Thoracic aorta (tissue), 2 donors: ENCODE data around the gene AP5Z1. TPM values are rescaled to one million over a fixed set of nuclear protein-coding genes. Genes with fewer than 3 reads are reported as not detected.

ENCODE experiments used
- ATAC-seq: fragments of 150-250 bp; one replicate; pipeline ENCODE4 v1.8.0; 2017; ENCODE audit warnings: low read depth; ENCODE audit not compliant: insufficient number of reproducible peaks, low FRiP score
- DNase-seq: peaks from one replicate; pipeline ENCODE4 v3.0.0-alpha.2; 2020; ENCODE audit warnings: low spot score
- H3K27ac ChIP-seq, 2 donors: fragments of 200-600 bp; sonication (generic); 1 replicate in 1 of 2; 2 replicates in 1 of 2; pipeline ENCODE4 v1.5.1; 2016; ENCODE audit warnings: mild to moderate bottlenecking in 2 of 2, moderate library complexity in 2 of 2
- H3K27me3 ChIP-seq: fragments of 200-600 bp; sonication (generic); replicated peaks from 2 replicates; pipeline ENCODE4 v1.6.0; 2016; ENCODE audit warnings: mild to moderate bottlenecking; ENCODE audit not compliant: insufficient read depth
- H3K36me3 ChIP-seq: fragments of 200-600 bp; sonication (generic); one replicate; pipeline ENCODE4 v1.5.1; 2016
- H3K4me1 ChIP-seq, 2 donors: fragments of 200-600 bp; sonication (generic); 1 replicate in 1 of 2; 2 replicates in 1 of 2; pipeline versions ENCODE4 v1.5.1 to v1.6.0; 2016; ENCODE audit warnings: low read depth in 2 of 2, mild to moderate bottlenecking in 1 of 2; ENCODE audit not compliant: control insufficient read depth in 1 of 2
- H3K4me3 ChIP-seq: fragments of 200-600 bp; sonication (generic); 2 replicates; pipeline ENCODE4 v1.5.1; 2016; ENCODE audit warnings: mild to moderate bottlenecking
- H3K9me3 ChIP-seq: fragments of 200-600 bp; sonication (generic); 2 replicates; pipeline ENCODE4 v1.5.1; 2016
- total RNA-seq, 2 donors: library from RNA; depleted of rRNA; stranded (reverse); fragments of >200 nt; gene quantifications; one replicate each; pipeline versions ENCODE4 v1.1.0 to v1.2.3, GENCODE V29; 2016
- TF ChIP-seq, protein P1 (sequence below): fragments of 200-600 bp; sonication (generic); IDR thresholded peaks from one replicate; pipeline ENCODE4 v1.5.1; 2019; ENCODE audit warnings: antibody characterized with exemption

AP5Z1 gene
- total RNA-seq, 2 donors from 2014 or later: 40.3 to 42.0 TPM

DNA sequence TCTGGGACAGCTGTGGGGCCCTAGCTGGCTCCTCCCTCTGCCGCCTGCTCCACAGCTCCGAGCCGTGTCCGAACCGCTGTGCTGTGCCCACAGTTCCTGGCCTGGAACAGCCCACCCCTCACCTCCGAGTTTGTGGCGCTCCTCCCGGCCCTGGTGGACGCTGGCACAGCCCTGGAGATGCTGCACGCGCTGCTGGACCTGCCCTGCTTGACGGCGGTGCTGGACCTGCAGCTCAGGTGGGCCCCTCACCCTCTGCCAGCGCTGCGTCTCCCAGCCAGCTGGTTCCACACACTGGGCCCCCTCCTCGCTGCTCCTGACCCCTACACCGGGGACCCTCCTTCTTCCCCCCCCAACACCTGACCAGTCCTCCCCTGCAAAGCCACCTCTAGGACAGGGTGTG, 12.1 kb downstream of the AP5Z1 start:
- Histone ChIP-seq H3K27me3 (no peaks in the 10 kb centered on the region), H3K9me3 (no peaks in the 10 kb centered on the region), H3K4me3 (no peak overlapping the region), H3K27ac (no peak overlapping the region), H3K4me1 (no peaks in the 10 kb centered on the region), H3K36me3 (peaks cover 84% of the 10 kb centered on the region)
- DNase-seq: no peak
- ATAC-seq: no peak
- TF ChIP-seq, protein P1, sequence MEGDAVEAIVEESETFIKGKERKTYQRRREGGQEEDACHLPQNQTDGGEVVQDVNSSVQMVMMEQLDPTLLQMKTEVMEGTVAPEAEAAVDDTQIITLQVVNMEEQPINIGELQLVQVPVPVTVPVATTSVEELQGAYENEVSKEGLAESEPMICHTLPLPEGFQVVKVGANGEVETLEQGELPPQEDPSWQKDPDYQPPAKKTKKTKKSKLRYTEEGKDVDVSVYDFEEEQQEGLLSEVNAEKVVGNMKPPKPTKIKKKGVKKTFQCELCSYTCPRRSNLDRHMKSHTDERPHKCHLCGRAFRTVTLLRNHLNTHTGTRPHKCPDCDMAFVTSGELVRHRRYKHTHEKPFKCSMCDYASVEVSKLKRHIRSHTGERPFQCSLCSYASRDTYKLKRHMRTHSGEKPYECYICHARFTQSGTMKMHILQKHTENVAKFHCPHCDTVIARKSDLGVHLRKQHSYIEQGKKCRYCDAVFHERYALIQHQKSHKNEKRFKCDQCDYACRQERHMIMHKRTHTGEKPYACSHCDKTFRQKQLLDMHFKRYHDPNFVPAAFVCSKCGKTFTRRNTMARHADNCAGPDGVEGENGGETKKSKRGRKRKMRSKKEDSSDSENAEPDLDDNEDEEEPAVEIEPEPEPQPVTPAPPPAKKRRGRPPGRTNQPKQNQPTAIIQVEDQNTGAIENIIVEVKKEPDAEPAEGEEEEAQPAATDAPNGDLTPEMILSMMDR: no peak

DNA sequence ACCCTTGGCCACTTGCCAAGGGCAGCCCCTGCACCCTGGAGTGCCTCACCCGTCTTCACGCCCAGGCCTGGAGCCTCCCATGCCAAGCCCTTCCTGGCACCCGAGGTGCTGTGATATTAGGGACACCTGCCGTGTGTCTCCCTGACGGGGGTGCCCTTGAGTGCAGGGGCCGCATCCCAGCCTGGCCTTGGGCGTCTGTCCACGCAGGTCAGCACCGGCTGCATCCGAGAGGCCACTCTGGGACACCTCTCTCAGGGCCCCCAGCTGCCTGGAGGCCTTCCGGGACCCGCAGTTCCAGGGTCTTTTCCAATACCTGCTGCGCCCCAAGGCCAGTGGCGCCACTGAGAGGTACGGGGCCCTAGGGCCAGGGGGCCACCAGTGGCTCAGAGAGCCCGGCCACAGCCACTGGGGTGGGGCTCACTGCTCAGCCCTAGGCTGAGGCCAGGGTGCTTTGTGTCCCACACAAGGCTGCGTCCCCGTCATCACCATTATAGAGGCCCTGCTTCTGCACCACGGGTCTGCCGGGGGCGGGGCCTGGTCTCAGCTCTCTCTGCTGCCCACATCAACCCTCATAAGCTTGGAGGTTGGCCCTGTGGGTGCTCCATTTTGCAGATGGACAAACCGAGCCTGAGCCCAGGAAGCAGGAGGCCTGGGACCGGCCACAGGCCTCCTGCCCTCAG, 12.7 kb downstream of the AP5Z1 start:
- no peaks in the 10 kb centered on the region for H3K4me1 ChIP-seq
- no peak overlapping the region for H3K4me3 ChIP-seq
- TF ChIP-seq, protein P1: no peak
- no peak for ATAC-seq
- no peak overlapping the region for H3K27ac ChIP-seq
- DNase-seq: no peak
- H3K36me3 ChIP-seq: peaks cover 78% of the 10 kb centered on the region
- no peaks in the 10 kb centered on the region for H3K9me3 ChIP-seq
- no peaks in the 10 kb centered on the region for H3K27me3 ChIP-seq

DNA sequence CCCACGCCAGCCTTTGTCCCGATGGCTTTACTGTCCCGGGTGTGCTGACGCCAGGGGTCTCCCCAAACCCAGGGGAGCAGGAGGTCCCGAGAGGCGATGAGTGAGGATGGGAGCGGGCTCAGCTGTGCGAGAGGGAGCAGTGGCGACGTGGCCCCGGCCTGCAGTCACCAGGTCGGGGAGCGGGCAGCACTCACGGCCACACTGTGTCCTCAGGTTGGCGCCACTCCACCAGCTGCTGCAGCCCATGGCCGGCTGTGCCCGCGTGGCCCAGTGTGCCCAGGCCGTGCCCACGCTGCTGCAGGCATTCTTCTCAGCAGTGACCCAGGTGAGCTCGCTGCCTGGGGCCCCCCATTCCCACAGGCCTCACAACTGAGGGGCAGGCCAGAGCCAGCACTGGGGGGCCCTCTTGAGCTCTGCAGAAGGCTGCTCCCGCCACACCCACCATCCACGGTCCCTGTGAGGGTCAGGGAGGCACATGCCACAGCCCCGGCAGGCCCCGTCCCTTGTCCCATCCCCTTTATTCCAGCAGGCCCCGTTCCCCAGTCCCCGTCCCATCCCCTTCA, 13.3 kb downstream of the AP5Z1 start:
- Histone ChIP-seq H3K36me3 (peaks cover 73% of the 10 kb centered on the region), H3K4me3 (no peak overlapping the region), H3K27me3 (no peaks in the 10 kb centered on the region), H3K4me1 (no peaks in the 10 kb centered on the region), H3K9me3 (no peaks in the 10 kb centered on the region), H3K27ac (no peak overlapping the region)
- no peak for DNase-seq
- ATAC-seq: no peak
- TF ChIP-seq, protein P1: no peak

DNA sequence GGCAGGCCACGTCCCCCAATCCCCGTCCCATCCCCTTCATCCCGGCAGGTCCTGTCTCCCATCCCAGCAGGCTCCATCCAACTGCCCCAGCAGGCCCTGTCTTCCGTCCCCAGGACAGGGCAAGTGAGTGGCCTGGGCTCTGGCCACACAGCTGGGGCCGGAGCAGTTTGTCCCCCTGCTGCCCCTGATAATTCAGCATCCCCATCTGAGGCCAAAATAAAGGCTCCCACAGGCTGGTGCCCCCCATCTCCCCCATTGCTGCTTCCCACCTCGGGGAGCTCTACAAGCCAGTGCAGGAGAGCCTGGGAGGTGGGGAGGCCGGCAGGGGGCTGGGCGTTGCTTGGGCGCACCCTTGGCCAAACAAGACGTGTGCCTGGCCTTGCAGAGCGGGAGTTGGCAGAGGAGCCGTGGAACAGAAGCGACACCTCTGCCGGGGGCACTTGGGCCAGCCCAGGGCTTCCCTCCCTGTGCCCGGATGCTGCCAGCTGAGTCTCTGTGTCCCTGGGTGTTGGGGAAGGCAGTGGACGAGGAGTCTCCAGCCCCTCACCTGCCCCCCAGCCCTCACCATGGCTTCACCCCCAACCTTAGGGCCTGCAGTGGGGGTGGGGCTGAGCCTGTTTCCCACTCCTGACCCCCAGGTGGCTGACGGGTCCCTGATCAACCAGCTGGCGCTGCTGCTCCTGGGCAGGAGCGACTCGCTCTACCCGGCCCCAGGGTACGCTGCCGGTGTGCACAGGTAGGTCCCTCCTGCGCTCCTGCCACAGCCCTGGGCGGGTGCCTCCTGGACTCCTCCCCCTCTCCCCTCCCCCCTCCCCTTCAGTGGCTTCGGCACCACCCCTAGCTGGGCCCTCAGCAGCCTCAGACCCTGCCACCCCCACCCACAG, 14.0 kb downstream of the AP5Z1 start:
- TF ChIP-seq, protein P1: no peak
- Histone ChIP-seq H3K27ac (no peak overlapping the region), H3K4me1 (no peaks in the 10 kb centered on the region), H3K36me3 (peaks cover 65% of the 10 kb centered on the region), H3K4me3 (no peak overlapping the region), H3K27me3 (no peaks in the 10 kb centered on the region), H3K9me3 (no peaks in the 10 kb centered on the region)
- DNase-seq: no peak
- ATAC-seq: no peak

DNA sequence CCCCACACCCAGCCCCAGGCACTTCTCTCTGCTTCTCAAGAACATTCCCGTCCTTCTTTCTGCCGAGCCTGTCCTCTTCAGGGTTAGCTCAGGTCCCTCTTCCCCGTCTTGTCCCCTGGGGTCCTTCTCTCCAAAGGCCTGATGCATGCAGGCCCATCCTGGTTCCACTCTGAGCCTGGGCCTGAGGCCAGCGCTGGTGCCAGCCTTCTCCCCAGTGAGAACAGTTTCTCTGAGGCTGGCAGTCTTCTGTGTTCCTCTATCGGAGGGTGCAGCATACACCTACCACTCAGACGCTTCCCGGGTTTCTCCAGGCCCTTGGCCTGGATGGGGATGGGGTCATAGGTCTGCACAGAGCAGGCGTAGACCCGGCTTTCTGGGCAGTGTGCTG, 14.6 kb downstream of the AP5Z1 start:
- peaks cover 59% of the 10 kb centered on the region for H3K36me3 ChIP-seq
- no peak overlapping the region for H3K27ac ChIP-seq
- no peak overlapping the region for H3K4me3 ChIP-seq
- no peaks in the 10 kb centered on the region for H3K27me3 ChIP-seq
- ATAC-seq (no peak), DNase-seq (no peak)
- TF ChIP-seq, protein P1: no peak
- no peaks in the 10 kb centered on the region for H3K9me3 ChIP-seq
- H3K4me1 ChIP-seq: no peaks in the 10 kb centered on the region
